Stimulated activated naive B cell treated with anti-CD40 and anti-IgM and Interleukin-4, amounts not matched to agents 10 μg/mL and 1 μg/mL and 100 μg/mL, for 72 hours (primary cell): Measurements from ENCODE around the gene VEGFA.
A peak's percentile ranks its signal among the peaks of the same experiment; 100 is the strongest.

Experiments used
- ATAC-seq, 2 donors: fragments of 150-1000 bp; cut with Tn5 transposase; replicated peaks; 2 replicates each; pipeline ENCODE4 v1.10.0; 2021; ENCODE audit warnings: moderate library complexity in 1 of 2
- DNase-seq: peaks from one replicate; pipeline ENCODE4 v3.0.0; 2021
- H3K27ac Mint-ChIP-seq: one replicate; pipeline ENCODE4 v1.8.0; 2022; ENCODE audit warnings: mild to moderate bottlenecking, mixed read lengths
- H3K27me3 Mint-ChIP-seq, 2 donors: one replicate each; pipeline ENCODE4 v1.8.0; 2022; ENCODE audit warnings: mixed read lengths in 2 of 2
- H3K36me3 Mint-ChIP-seq, 2 donors: one replicate each; pipeline ENCODE4 v1.8.0; 2022; ENCODE audit warnings: mixed read lengths in 2 of 2, mild to moderate bottlenecking in 1 of 2
- H3K4me1 Mint-ChIP-seq, 2 donors: one replicate each; pipeline ENCODE4 v1.8.0; 2022; ENCODE audit warnings: mixed read lengths in 2 of 2, mild to moderate bottlenecking in 1 of 2
- H3K4me3 Mint-ChIP-seq, 2 donors: one replicate each; pipeline ENCODE4 v1.8.0; 2022; ENCODE audit warnings: mild to moderate bottlenecking in 2 of 2, mixed read lengths in 2 of 2, moderate library complexity in 1 of 2
- H3K9me3 Mint-ChIP-seq, 2 donors: one replicate each; pipeline ENCODE4 v1.8.0; 2022; ENCODE audit warnings: mixed read lengths in 2 of 2, mild to moderate bottlenecking in 1 of 2

VEGFA gene

DNA sequence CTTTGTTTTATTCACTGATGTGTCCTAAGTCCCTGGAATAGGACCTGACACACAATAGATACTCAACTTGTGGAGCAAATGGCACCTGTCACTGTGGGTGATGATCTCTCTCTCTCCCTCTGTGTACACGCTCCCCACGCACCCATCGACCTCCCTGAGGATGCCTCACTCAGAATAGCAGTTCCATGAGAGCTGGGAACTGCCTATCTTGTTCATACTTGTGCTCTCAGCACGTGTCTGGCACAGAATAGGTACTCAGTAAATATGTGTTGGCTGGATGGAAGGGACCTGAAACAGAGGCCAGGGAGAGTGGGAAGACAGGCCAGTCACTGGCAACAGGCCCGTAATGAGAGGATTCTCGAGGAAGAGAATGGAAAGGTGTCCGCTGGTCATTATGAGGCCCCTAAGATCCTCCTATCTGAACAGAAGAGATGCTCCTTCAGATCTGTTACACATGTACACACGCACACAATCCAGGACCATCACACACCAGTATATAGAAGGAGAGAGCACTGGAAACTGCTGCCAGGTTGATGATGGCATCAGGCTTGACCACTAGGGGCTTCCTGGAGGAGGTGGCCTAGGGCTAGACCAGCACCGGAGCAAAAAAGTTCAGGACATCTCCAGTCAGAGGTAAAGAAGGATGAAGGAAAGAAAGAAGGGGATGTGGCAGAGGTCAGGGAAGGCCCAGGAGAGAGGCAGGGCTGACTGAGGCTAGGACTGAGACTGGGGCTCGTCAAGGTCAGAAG lies 30.9 kb downstream of the VEGFA start:
- H3K9me3 Mint-ChIP-seq = no peaks in the 10 kb centered on the region
- H3K27me3 Mint-ChIP-seq = peaks cover 0 to 7% of the 10 kb centered on the region in 2 donors
- H3K4me1 Mint-ChIP-seq = peaks cover 14 to 22% of the 10 kb centered on the region in 2 donors
- no peak overlapping the region for H3K4me3 Mint-ChIP-seq
- no peak overlapping the region for H3K27ac Mint-ChIP-seq
- DNase-seq = no peak
- ATAC-seq = no peak
- H3K36me3 Mint-ChIP-seq = no peaks in the 10 kb centered on the region

DNA sequence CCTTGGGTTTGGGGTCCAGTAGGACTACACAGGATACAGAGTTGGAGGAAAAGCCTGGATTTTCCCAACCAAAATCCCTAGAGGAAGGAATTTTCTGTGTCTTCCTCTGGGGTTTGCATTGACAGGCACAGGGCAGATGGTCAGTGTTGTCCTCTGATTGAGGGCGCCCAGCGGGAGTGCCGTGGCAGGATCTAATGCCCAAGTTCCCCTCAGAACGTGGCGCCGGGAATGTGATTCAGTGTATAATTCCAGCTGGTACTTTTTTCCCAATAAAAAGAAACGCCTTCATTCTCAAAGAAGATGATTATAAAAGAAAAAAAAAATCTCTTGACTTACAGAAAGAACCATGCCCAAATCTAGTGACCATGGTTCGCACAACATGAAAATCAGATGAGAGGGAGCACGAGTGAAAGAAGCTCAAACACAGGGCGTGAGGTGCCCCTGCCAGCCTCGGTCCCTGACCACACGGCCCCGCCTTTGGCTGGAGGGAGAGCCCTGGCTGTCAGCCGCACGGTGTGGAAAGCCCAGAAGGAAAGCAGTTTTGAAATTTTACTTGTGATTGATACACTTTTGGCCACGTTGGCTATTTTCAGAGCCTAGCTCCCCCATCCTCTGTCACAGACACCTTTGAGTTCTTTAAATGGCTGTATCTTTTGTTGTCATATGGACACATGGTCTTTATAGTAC lies 31.6 kb downstream of the VEGFA start:
- no peak overlapping the region for H3K4me3 Mint-ChIP-seq

DNA sequence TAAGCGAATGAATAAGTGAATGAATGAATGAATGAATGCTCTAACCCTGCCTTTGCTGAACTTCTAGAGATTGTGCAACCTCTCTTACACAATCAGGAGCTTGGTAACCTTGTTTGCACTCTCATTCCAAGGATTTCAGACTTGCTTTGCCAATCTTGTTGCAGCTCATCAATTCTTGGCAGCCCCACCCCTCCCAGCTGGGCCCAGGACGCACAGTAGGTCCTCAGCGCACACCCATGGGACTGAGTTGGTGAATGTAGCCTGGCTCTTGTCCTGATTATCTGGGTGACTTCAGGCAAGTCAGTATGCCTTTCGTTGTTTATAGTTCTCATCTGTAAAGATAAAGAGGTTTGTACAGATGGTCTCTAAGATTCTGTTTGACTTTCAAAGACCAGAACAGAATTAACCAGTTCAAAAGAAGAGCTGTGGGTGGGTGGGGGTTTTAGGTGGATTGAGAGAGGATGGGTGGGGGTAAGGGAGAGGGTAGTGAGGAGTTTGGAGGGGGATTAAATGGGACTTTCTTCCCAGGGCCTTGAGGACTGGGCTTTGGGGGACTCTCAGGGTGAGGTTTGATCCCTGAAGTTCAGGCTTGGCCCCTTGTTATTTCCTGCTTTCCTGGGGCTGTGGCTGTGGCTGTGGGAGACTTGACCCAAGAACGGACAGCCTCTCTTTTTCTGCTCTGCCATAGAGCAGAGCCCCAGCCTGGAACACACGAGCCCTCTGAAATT lies 33.2 kb downstream of the VEGFA start:
- peaks cover 14 to 21% of the 10 kb centered on the region in 2 donors for H3K4me1 Mint-ChIP-seq
- H3K27me3 Mint-ChIP-seq = peaks cover 0 to under 1% of the 10 kb centered on the region in 2 donors
- no peaks in the 10 kb centered on the region for H3K9me3 Mint-ChIP-seq
- H3K36me3 Mint-ChIP-seq = no peaks in the 10 kb centered on the region
- no peak overlapping the region for H3K27ac Mint-ChIP-seq
- H3K4me3 Mint-ChIP-seq = no peak overlapping the region
- ATAC-seq = no peak
- no peak for DNase-seq

More for the DNA sequence above, 31.6 kb downstream of the VEGFA start:
- DNase-seq (no peak), ATAC-seq (no peak)
- H3K9me3 Mint-ChIP-seq = no peaks in the 10 kb centered on the region
- H3K27ac Mint-ChIP-seq = no peak overlapping the region
- no peaks in the 10 kb centered on the region for H3K36me3 Mint-ChIP-seq
- peaks cover 0 to under 1% of the 10 kb centered on the region in 2 donors for H3K27me3 Mint-ChIP-seq
- peaks cover 14 to 22% of the 10 kb centered on the region in 2 donors for H3K4me1 Mint-ChIP-seq

DNA sequence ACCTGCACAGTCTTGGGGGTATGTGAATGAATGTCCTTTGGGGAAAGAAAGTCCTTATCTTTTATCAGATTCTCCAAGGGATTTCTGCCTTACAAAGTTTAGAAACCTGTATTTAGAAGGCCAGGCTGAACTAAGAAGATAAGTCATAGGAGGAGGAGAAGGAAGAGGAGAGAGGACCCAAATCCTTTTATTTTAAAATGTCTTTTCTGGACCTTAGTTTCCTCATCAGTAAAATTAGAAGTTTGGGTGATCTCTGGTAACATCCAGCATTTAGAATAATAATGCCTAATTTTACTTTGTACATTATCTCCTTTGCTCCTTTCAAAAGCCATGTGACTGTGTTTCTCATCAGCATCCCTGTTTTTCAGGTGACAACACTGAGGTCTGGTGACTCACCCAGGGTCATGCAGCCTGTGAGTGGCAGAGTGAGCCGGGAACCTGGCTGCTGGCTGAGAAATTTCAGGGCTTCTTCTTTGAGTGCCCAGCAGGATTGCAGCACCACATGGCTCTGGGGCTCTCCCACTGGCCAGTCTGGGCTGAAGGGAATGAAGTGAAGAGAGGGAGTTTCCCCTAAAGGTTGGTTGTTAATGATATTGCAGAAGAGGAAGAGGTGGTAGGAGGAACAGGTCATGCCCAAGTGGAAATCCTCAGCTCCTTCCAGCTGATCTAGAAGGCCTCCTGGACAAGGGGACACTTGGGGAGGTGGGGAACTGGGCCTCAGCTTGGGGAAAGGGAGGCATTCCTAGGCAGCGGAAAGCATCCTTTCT lies 34.0 kb downstream of the VEGFA start:
- peaks cover 9 to 14% of the 10 kb centered on the region in 2 donors for H3K4me1 Mint-ChIP-seq
- no peaks in the 10 kb centered on the region for H3K36me3 Mint-ChIP-seq
- ATAC-seq (peak in 1 of 2 donors; percentile 29), DNase-seq (no peak)
- no peak overlapping the region for H3K4me3 Mint-ChIP-seq
- no peaks in the 10 kb centered on the region for H3K9me3 Mint-ChIP-seq
- no peak overlapping the region for H3K27ac Mint-ChIP-seq
- H3K27me3 Mint-ChIP-seq = peaks cover 0 to 4% of the 10 kb centered on the region in 2 donors

DNA sequence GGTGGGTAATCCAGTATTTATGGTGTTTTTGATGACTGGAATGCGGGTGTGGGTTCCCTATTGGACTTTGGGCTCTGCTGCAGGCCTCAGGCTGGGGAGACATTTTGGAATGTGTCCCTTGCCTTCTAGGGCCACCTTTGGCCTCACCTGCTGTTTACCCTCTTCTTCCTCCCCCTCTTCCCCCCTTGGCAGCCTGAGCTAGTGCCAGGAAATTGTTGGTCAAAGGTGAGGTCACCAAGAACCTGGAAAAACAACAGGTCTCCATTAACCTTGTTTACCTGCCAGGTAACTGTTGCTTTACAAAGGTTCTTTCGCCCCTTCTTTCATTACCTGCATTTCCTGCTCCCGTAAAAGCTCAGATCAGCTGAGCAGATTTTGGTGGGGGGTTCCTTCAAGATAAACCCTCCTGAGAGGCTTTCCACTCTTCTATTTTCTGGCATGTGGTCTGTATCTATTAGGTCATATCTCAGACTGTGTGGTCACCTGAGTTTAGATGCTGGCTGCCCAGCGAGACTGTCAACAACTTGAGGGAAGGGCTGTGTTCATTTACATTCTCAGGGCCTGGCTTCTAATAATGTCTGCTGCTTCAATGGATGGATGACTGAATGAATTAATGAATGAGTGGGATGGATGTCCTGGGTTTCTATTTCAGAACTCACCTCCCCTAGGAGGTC lies 34.7 kb downstream of the VEGFA start:
- Mint-ChIP-seq H3K27me3 (peaks cover 0 to 4% of the 10 kb centered on the region in 2 donors), H3K9me3 (no peaks in the 10 kb centered on the region), H3K4me3 (no peak overlapping the region), H3K27ac (no peak overlapping the region), H3K4me1 (peaks cover 4 to 7% of the 10 kb centered on the region in 2 donors), H3K36me3 (no peaks in the 10 kb centered on the region)
- no peak for DNase-seq
- no peak for ATAC-seq

DNA sequence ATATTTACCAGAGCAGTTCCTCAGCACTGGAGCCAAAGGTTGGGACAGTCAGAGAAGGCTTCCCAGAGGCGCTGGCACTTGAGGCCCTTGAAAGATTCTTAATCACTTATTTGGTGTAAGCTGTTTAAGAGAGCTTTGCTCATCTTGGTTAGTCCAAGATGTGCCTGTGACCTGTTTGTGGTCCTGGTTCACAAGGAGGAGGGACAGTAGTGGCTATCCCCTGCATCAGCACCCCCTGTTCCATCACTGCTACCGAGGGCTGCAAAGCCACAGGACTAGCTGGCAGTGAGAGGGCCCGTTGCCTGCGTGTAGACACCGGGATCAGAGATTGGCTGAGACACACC lies 35.7 kb downstream of the VEGFA start:
- Mint-ChIP-seq H3K36me3 (no peaks in the 10 kb centered on the region), H3K27ac (no peak overlapping the region), H3K9me3 (no peaks in the 10 kb centered on the region), H3K4me3 (no peak overlapping the region), H3K27me3 (peaks cover 0 to 4% of the 10 kb centered on the region in 2 donors), H3K4me1 (no peaks in the 10 kb centered on the region)
- ATAC-seq (no peak), DNase-seq (no peak)

DNA sequence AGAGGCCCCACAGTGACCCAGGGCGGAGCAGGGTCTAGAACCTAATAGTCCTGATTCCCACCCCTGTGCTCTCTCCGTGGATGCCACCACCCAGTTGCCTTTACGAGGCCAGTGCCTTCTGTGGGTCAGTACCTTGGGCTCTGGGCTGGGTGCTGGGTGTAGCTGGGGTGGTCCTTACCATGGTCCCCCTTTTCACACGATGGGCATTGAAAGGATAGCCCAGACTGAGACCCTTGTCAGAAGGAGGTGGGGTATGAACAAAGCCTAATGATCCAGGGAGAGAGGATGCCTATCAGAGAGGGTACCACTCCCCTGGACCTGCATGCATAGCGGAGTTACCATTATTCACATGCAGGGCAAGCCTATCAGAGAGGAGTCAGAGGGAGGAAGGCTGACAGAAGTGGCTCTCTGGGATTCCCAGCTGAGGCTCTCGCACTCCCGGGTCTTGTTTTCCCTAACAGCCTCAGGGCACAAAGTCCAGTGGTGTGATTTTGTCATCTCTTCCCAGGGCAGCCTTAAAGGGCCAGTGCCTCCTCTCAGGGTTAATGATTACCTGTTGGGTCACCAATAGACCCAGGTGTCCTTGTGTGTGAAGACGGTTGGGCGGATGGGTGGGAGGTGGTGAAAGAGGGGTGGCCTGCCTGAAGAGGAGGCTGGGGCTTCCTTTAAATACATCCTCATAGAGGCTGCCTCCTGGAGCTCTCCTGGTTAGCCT lies 36.2 kb downstream of the VEGFA start:
- Mint-ChIP-seq H3K27ac (no peak overlapping the region), H3K36me3 (no peaks in the 10 kb centered on the region), H3K9me3 (no peaks in the 10 kb centered on the region), H3K4me3 (no peak overlapping the region), H3K4me1 (no peaks in the 10 kb centered on the region), H3K27me3 (peaks cover 0 to 4% of the 10 kb centered on the region in 2 donors)
- no peak for DNase-seq
- ATAC-seq = no peak

DNA sequence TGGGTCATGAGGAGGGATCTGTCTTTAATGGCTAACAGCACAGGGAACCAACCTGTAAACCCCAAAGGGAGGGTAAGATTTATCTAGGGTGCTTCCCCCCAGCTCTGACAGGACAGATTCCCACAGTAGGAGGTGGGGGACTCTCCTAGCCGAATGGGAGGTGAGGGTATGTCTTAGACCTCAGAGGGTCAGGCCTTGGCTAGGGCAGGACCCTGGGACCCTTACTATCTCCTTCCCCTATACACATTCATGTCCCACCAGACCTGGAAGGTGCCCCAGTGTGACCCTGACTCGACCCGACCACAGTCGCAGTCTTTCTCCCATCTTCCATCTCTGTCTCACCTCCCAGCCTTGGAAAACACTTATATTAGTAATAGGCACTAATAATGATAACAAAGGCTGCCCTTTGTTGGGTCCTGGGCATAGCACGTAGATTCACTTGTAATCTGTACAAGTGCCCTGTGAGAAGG lies 36.8 kb downstream of the VEGFA start:
- Mint-ChIP-seq H3K27me3 (peaks cover 0 to 8% of the 10 kb centered on the region in 2 donors), H3K9me3 (no peaks in the 10 kb centered on the region), H3K4me3 (no peak overlapping the region), H3K27ac (no peak overlapping the region), H3K36me3 (no peaks in the 10 kb centered on the region), H3K4me1 (peaks cover 4 to 6% of the 10 kb centered on the region in 2 donors)
- ATAC-seq = no peak
- DNase-seq = no peak

DNA sequence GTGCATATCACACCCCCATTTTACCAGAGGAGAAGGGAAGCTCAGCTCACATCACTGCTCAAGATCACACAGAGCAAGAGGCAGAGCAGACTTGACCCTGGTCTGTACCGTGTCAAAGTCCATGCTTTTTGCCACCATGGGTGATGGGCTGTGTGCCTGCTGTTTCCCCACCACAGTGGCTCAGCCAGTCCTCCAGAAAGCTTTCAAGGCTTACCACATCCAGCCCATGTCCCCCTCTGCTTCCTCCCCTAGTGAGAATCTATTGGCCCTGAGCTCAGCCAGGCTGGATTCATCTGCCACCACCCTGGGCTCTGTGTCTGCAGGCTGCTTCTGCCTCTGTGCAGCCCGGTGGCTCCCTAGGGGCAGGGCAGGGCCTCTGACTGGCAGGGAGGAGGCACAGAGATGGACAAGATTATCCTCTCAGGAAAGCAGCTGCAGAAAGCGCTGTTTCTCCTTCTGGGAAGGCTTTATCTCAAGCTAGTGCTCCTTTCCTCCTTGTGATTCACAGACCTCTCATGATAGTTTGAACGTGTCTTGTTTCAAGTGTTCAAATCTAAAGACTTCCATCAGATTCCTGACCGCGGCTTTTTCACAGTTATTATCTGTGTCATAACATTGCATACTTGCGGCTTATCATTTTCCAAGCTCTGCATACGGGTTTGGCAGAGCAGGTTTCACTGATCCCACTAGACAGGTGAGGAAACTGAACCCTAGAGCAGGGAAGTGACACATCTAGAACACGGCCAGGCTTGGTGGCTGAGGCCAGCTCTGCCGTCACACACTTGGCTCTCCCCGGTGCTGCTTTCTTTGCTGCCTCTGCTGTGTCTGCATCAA lies 37.4 kb downstream of the VEGFA start:
- DNase-seq (no peak), ATAC-seq (no peak)
- no peaks in the 10 kb centered on the region for H3K9me3 Mint-ChIP-seq
- no peaks in the 10 kb centered on the region for H3K36me3 Mint-ChIP-seq
- H3K4me1 Mint-ChIP-seq = peaks cover 9% of the 10 kb centered on the region in 2 donors
- H3K27ac Mint-ChIP-seq = no peak overlapping the region
- H3K27me3 Mint-ChIP-seq = peaks cover 0 to 11% of the 10 kb centered on the region in 2 donors
- H3K4me3 Mint-ChIP-seq = no peak overlapping the region

DNA sequence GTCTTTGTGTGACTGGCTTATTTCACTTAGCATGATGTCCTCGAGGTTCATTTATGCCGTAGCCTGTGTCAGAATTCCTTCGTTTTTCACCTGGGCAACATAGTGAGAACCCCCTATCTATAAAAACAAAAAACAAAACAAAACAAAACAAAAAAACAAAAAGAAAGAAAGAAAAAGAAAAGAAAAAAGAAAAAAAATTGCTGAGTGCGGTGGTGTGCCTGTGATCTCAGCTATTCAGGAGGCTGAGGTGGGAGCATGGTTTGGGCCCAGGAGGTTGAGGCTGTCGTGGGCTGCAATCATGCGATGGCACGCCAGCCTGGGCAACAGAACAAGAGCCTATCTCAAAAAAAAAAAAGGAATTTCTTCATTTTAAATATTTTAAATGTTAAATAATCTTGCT lies 38.4 kb downstream of the VEGFA start:
- no peak overlapping the region for H3K27ac Mint-ChIP-seq
- DNase-seq = no peak
- no peaks in the 10 kb centered on the region for H3K36me3 Mint-ChIP-seq

DNA sequence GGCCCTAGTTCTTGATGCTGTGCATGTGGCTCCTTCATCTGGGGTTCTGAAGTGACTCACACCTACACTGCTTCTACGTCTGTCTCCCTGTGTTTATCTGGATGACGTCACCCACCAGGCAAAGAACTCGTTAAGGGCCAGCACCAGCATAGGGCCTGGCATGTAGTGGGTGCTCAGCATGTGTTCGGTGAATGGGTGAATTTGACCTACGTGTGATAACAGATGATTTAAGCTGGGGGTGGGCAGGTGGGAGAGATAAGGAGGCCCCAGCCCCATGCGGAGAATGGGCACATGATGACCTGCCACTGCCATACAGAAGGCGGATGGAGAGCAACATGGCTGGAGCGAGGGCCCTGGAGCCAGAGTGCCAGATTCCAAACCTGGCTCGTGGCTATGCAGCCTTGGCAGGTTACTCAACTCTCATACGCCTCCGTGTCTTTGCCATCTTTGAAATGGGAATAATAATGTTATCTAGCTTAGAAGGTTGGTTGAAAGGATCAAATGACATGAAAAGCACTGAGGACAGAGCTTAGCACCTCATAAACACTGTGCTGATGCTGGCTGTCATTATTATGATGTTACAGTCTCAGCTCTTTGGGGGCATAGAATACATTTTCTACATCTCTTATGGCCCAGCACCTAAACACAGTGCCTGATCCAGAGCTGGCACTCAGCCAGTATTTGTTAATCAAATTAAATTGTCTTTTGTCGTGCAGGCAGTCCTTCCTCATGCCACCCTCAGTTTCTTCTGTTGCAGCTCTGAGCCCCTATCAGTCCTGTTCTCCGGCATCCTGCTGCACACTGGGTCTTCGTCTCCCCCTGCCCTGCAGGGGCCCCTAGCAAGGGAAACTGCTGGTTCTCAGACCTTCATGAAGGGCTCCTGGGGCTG lies 39.6 kb downstream of the VEGFA start:
- DNase-seq (no peak), ATAC-seq (no peak)
- Mint-ChIP-seq H3K27me3 (peaks cover 0 to 11% of the 10 kb centered on the region in 2 donors), H3K27ac (no peak overlapping the region), H3K36me3 (no peaks in the 10 kb centered on the region), H3K9me3 (no peaks in the 10 kb centered on the region), H3K4me1 (peaks cover 15 to 17% of the 10 kb centered on the region in 2 donors), H3K4me3 (no peak overlapping the region)

More for the DNA sequence above, 38.4 kb downstream of the VEGFA start:
- no peak for ATAC-seq
- H3K27me3 Mint-ChIP-seq = peaks cover 0 to 11% of the 10 kb centered on the region in 2 donors
- no peaks in the 10 kb centered on the region for H3K9me3 Mint-ChIP-seq
- no peak overlapping the region for H3K4me3 Mint-ChIP-seq
- peaks cover 12 to 15% of the 10 kb centered on the region in 2 donors for H3K4me1 Mint-ChIP-seq
